ENCODE measurements around the gene PALLD.

Gene PALLD

DNA sequence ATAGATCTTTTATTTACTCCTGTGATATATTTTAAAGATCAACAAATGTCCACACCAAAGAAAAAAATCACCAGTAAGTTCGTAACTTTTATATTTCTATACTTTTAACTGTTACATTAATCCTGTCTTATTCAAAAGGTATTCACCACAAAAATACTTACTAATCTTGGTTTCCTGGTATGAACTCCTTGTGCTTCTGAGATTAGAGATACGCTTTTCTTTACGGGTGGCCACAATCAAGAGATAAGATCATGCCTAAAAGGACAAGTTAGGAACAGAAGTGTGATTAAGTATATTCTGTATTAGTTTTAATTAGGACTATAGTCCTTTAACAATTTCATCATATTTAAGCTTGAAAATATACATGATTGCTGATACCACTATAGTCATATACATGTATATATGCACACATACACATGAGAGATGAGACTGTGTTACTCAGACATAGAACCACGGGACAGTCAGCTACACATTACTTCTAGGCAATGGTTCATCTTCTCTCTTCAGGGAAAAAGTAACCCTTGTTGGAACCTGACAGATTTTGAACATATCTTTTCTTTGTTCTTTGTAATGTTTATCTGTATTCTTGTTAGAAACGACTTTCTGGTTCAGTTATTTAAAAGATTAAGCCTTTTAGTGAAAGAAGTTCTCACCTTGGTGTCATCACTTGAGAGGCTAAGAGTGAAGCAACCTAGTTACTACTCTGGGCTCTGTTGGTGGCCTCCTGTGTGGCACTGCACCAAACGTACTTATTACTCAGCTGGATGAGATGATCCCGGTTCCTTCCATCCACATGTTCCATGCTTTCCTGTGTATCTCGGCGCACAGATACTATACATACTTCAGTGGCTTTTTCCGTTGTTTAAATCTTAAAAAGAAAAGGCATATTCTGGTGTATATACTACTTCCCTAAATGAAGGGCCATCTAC, 367.1 kb downstream of the PALLD start:
- Histone ChIP-seq H3K9me2 (ENCODE audit: low read depth, low read length) (no peaks in the 10 kb centered on the region), H3K9ac (ENCODE audit: low read length) (no peak overlapping the region), H3K27ac (ENCODE audit: low read depth, low read length, poor library complexity, severe bottlenecking) (no peak overlapping the region), H3K9me3 (ENCODE audit: low read length) (no peaks in the 10 kb centered on the region), H3F3A (ENCODE audit: insufficient read depth, low read length) (no peaks in the 10 kb centered on the region), H3K36me3 (ENCODE audit: insufficient read depth, low read length) (no peaks in the 10 kb centered on the region), H3K4me2 (ENCODE audit: low read length) (no peak overlapping the region), H3K4me3 (ENCODE audit: low read depth, low read length, poor library complexity, severe bottlenecking) (no peak overlapping the region), H4K20me1 (ENCODE audit: insufficient read depth, low read length) (no peaks in the 10 kb centered on the region), H3K27me3 (ENCODE audit: insufficient read depth, low read length) (no peaks in the 10 kb centered on the region), H3K4me1 (ENCODE audit: insufficient read depth, low read length, severe bottlenecking) (no peaks in the 10 kb centered on the region), H2AFZ (ENCODE audit: low read length) (no peak overlapping the region), H3K79me2 (ENCODE audit: insufficient read depth, low read length) (no peaks in the 10 kb centered on the region)
- TF ChIP-seq CTCF (IDR thresholded peaks at IDR 0.05; ENCODE audit: low read length) (no peak), EZH2 (IDR thresholded peaks at IDR 0.05; ENCODE audit: borderline replicate concordance, low read length) (no peak)

- H3K9ac ChIP-seq (ENCODE audit: low read length): no peak overlapping the region
- no peak overlapping the region for H3K27ac ChIP-seq (ENCODE audit: low read depth, low read length, poor library complexity, severe bottlenecking)
- no peaks in the 10 kb centered on the region for H3K9me2 ChIP-seq (ENCODE audit: low read depth, low read length)
- H3K79me2 ChIP-seq (ENCODE audit: insufficient read depth, low read length): no peaks in the 10 kb centered on the region
- no peak overlapping the region for H2AFZ ChIP-seq (ENCODE audit: low read length)
- H3K4me2 ChIP-seq (ENCODE audit: low read length): no peak overlapping the region
- no peaks in the 10 kb centered on the region for H4K20me1 ChIP-seq (ENCODE audit: insufficient read depth, low read length)
- no peaks in the 10 kb centered on the region for H3K27me3 ChIP-seq (ENCODE audit: insufficient read depth, low read length)
- TF ChIP-seq EZH2 (IDR thresholded peaks at IDR 0.05; ENCODE audit: borderline replicate concordance, low read length): no peak
- H3K4me1 ChIP-seq (ENCODE audit: insufficient read depth, low read length, severe bottlenecking): no peaks in the 10 kb centered on the region
- H3K9me3 ChIP-seq (ENCODE audit: low read length): no peaks in the 10 kb centered on the region
- no peaks in the 10 kb centered on the region for H3F3A ChIP-seq (ENCODE audit: insufficient read depth, low read length)
- no peak overlapping the region for H3K4me3 ChIP-seq (ENCODE audit: low read depth, low read length, poor library complexity, severe bottlenecking)
- H3K36me3 ChIP-seq (ENCODE audit: insufficient read depth, low read length): no peaks in the 10 kb centered on the region
Measured at GRCh38 chr4:168864821-168865541, 368.1 kb downstream of the PALLD start.

GRCh38 chr4:168865854-168866253, 369.0 kb downstream of the PALLD start:
- Histone ChIP-seq H3K4me1 (ENCODE audit: insufficient read depth, low read length, severe bottlenecking) (no peaks in the 10 kb centered on the region), H3F3A (ENCODE audit: insufficient read depth, low read length) (no peaks in the 10 kb centered on the region), H3K4me3 (ENCODE audit: low read depth, low read length, poor library complexity, severe bottlenecking) (no peak overlapping the region), H3K9me3 (ENCODE audit: low read length) (no peaks in the 10 kb centered on the region), H3K9ac (ENCODE audit: low read length) (no peak overlapping the region), H3K9me2 (ENCODE audit: low read depth, low read length) (no peaks in the 10 kb centered on the region), H3K27ac (ENCODE audit: low read depth, low read length, poor library complexity, severe bottlenecking) (no peak overlapping the region), H3K79me2 (ENCODE audit: insufficient read depth, low read length) (no peaks in the 10 kb centered on the region), H3K27me3 (ENCODE audit: insufficient read depth, low read length) (no peaks in the 10 kb centered on the region), H3K36me3 (ENCODE audit: insufficient read depth, low read length) (no peaks in the 10 kb centered on the region), H4K20me1 (ENCODE audit: insufficient read depth, low read length) (no peaks in the 10 kb centered on the region), H3K4me2 (ENCODE audit: low read length) (no peak overlapping the region), H2AFZ (ENCODE audit: low read length) (no peak overlapping the region)
- TF ChIP-seq EZH2 (IDR thresholded peaks at IDR 0.05; ENCODE audit: borderline replicate concordance, low read length) (no peak), CTCF (IDR thresholded peaks at IDR 0.05; ENCODE audit: low read length) (no peak)
